Lower leg skin (tissue), 3 donors: ENCODE measurements around the gene SPATC1L.

Experiments used
- CTCF ChIP-seq, 3 donors: fragments of 450-650 bp; IDR thresholded peaks; one replicate each; pipeline ENCODE4 v1.5.1; 2016; ENCODE audit warnings: antibody characterized with exemption in 3 of 3, mild to moderate bottlenecking in 3 of 3, moderate library complexity in 2 of 3
- POLR2A ChIP-seq, 2 donors: fragments of 450-650 bp; IDR thresholded peaks; one replicate each; pipeline ENCODE4 v1.6.1; 2016 to 2017; ENCODE audit warnings: antibody characterized with exemption in 2 of 2, mild to moderate bottlenecking in 1 of 2, moderate library complexity in 1 of 2

- TF ChIP-seq CTCF (IDR thresholded peaks at IDR 0.05) (no peak), POLR2A (IDR thresholded peaks at IDR 0.05) (no peak)
Measured at GRCh38 chr21:46155514-46156377, 28.5 kb downstream of the SPATC1L start, which contains the start of gene FTCD.
